ENCODE measurements around the gene RNF213.
"Not testable (repeated sequence)": the region's sequence is repeated elsewhere in the genome, so short reads cannot be mapped to it uniquely, and the experiment has no call there.

- not testable (repeated sequence) for TF ChIP-seq YY1 (IDR thresholded peaks at IDR 0.05; ENCODE audit: extremely low read depth, insufficient replicate concordance, low read depth, low read length); ELF1 (IDR thresholded peaks at IDR 0.05; ENCODE audit: borderline replicate concordance, low read depth); POLR2A (IDR thresholded peaks at IDR 0.05; ENCODE audit: borderline replicate concordance, extremely low read depth, insufficient read depth, insufficient read length); MAX (IDR thresholded peaks at IDR 0.05); POLR2AphosphoS5 (IDR thresholded peaks at IDR 0.05; ENCODE audit: low read depth, low read length); CTCF (IDR thresholded peaks at IDR 0.05 in 2 of 3, conservative IDR thresholded peaks at IDR 0.05 in 1 of 3; ENCODE audit: borderline replicate concordance in 1 of 3, insufficient read depth in 1 of 3, low read depth in 2 of 3, low read length in 2 of 3); EZH2 (IDR thresholded peaks at IDR 0.05); EZH2phosphoT487 (IDR thresholded peaks at IDR 0.05; ENCODE audit: borderline replicate concordance)
Measured at GRCh38 chr17:80258296-80258695, 2.4 kb upstream of the RNF213 start.
